Pancreas (tissue), 10 donors: Measurements from ENCODE around the gene CIB4. TPM values are rescaled to one million over a fixed set of nuclear protein-coding genes. Genes with fewer than 3 reads are reported as not detected.

Experiments used
- ATAC-seq, 4 donors: fragments of 200-7000 bp; cut with Tn5 transposase; one replicate each; pipeline versions ENCODE4 v1.8.0 to v1.9.1; 2020; ENCODE audit warnings: mild to moderate bottlenecking in 4 of 4, moderate library complexity in 4 of 4
- DNase-seq, 6 donors: peaks; one replicate each; pipeline ENCODE4 v3.0.0-alpha.2; 2020
- FAIRE-seq: peaks from 2 replicates; lab custom pipeline; 2012; peaks lifted over from hg19 to GRCh38; lab: Jason Lieb, UNC
- H3K27ac ChIP-seq, 4 donors: fragments of 200-600 bp; sonication (generic); 1 replicate in 3 of 4; 2 replicates in 1 of 4; pipeline versions ENCODE4 v1.5.0 to v1.8.0; 2020
- H3K27me3 ChIP-seq, 4 donors: fragments of 200-600 bp; one replicate each; pipeline ENCODE4 v1.8.0; 2021
- H3K36me3 ChIP-seq, 3 donors: fragments of 200-600 bp; sonication (generic) in 1 of 3; one replicate each; pipeline versions ENCODE4 v1.5.0 to v1.8.0; 2020 to 2021
- H3K4me1 ChIP-seq, 3 donors: fragments of 200-600 bp; one replicate each; pipeline ENCODE4 v1.8.0; 2021
- H3K4me3 ChIP-seq, 4 donors: fragments of 200-600 bp; sonication (generic) in 2 of 4; one replicate each; pipeline versions ENCODE4 v1.5.0 to v1.8.0; 2020 to 2021
- H3K9me3 ChIP-seq, 4 donors: fragments of 200-600 bp; one replicate each; pipeline ENCODE4 v1.8.0; 2021
- WGBS, 2 donors: extraction: QIAGEN DNeasy Blood & Tissue Kit; methylation state at CpG; one replicate each; pipeline ENCODE4 v1.1.7; 2013; 5-methylcytosine and 5-hydroxymethylcytosine counted together
- intact Hi-C, 3 donors: fragments of 100-400 bp; cut with DNase I; formaldehyde crosslinking; loops; one replicate each; pipeline versions ENCODE4 v1.11.1 to v1.14.2; 2022
- polyA plus RNA-seq, 2 donors: library from polyadenylated mRNA; stranded (reverse); fragments of 200-250 nt; gene quantifications; one replicate each; pipeline ENCODE4 v1.2.3, GENCODE V29; 2013
- total RNA-seq, 6 donors: library from RNA; stranded (reverse); fragmentation: NEBNext Ultra II Directional in 4 of 6; extraction: Animal tissue kit (Norgen Biotek cat#: 25700) in 4 of 6; gene quantifications; one replicate each; pipeline versions ENCODE4 v1.2.1 to v1.2.4, GENCODE V29; 2021 to 2023
- TF ChIP-seq, protein P1 (sequence below), 4 donors: fragments of 200-600 bp; sonication (generic) in 3 of 4; IDR thresholded peaks; one replicate each; pipeline versions ENCODE4 v1.5.0 to v1.8.0; 2021; ENCODE audit warnings: antibody characterized with exemption in 4 of 4
- donor health status: healthy with polysubstance abuse.
- donor health status: DM: no; HTN: no; CAD: no; lungs with moderate emphysema.
- donor health status: DM: no; HTN: no; CAD: no.
- donor health status: control.
- donor health status: control.
- donor health status: Bipolar disorder and iron deficiency.
- donor health status: DM: yes; HTN: yes; CAD: no.
- donor health status: DM: no; HTN: no; CAD: no.
- donor health status: DM: no; HTN: no; CAD: no.
- donor health status: DM: yes; HTN: yes; CAD: no.

The CIB4 gene
- total and polyA plus RNA-seq, 8 donors: 0.19 to 0.62 (median 0.31) TPM; not detected in 3

DNA sequence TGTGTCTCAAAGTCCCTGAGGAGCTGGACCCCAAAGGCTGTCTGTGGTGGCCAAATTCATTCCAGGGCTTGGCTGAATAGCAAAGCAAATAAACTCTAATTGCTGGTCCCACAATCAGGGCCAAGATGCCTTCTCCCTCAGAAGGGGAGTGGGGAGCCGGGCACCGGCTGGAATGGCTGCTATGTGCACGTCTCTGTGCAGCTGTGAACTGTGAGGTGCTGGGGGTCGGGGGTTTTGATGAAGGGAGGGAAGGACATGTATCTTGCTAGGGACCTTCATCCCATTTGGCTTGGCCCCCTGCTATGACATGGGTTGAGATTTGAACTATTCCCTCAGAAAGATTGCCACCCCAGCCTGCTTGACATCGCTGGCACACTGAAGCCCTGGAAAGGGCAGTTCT, 60.4 kb downstream of the CIB4 start:
- DNase-seq (peak in 1 of 6 donors; percentile 24), FAIRE-seq (no peak), ATAC-seq (no peak)
- Histone ChIP-seq H3K4me1 (no peaks in the 10 kb centered on the region), H3K36me3 (no peaks in the 10 kb centered on the region), H3K27me3 (no peaks in the 10 kb centered on the region), H3K4me3 (no peak overlapping the region), H3K9me3 (no peaks in the 10 kb centered on the region), H3K27ac (no peak overlapping the region)
- TF ChIP-seq, protein P1, sequence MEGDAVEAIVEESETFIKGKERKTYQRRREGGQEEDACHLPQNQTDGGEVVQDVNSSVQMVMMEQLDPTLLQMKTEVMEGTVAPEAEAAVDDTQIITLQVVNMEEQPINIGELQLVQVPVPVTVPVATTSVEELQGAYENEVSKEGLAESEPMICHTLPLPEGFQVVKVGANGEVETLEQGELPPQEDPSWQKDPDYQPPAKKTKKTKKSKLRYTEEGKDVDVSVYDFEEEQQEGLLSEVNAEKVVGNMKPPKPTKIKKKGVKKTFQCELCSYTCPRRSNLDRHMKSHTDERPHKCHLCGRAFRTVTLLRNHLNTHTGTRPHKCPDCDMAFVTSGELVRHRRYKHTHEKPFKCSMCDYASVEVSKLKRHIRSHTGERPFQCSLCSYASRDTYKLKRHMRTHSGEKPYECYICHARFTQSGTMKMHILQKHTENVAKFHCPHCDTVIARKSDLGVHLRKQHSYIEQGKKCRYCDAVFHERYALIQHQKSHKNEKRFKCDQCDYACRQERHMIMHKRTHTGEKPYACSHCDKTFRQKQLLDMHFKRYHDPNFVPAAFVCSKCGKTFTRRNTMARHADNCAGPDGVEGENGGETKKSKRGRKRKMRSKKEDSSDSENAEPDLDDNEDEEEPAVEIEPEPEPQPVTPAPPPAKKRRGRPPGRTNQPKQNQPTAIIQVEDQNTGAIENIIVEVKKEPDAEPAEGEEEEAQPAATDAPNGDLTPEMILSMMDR (IDR thresholded peaks at IDR 0.05): no peak
- 90 to 93% methylated on average over 5 of the region's 5 CpGs for WGBS, 2 donors
- intact Hi-C loops: no loop called here

- Histone ChIP-seq H3K27ac (no peak overlapping the region), H3K36me3 (no peaks in the 10 kb centered on the region), H3K4me3 (no peak overlapping the region), H3K4me1 (no peaks in the 10 kb centered on the region), H3K9me3 (no peaks in the 10 kb centered on the region), H3K27me3 (no peaks in the 10 kb centered on the region)
- 92 to 93% methylated on average over 5 to 6 of the region's 6 CpGs for WGBS, 2 donors
- DNase-seq: peak in 1 of 6 donors; percentile 30
- intact Hi-C loops: no loop called here
- TF ChIP-seq, protein P1 (IDR thresholded peaks at IDR 0.05): no peak
- no peak for FAIRE-seq
- no peak for ATAC-seq
Measured at GRCh38 chr2:26580151-26580550, 61.0 kb downstream of the CIB4 start.

DNA sequence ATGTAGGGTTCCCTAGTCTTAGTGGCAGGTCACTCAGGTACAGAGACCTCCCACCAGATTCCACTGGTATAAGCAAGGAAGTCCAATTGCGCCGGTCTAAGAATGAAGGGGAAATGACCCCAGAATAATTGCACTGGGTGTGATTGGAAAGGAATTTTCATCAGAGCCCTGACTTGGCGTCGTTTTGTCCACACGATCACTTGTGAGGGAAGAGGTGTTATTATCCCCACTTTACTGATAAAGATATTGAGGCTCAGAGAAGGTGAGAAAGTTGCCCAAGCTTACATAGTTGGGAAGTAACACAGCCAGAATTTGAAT, 61.5 kb downstream of the CIB4 start:
- intact Hi-C loops: no loop called here
- no peaks in the 10 kb centered on the region for H3K4me1 ChIP-seq
- 78 to 80% methylated on average over 5 of the region's 5 CpGs for WGBS, 2 donors
- H3K4me3 ChIP-seq: no peak overlapping the region
- H3K9me3 ChIP-seq: no peaks in the 10 kb centered on the region
- ATAC-seq: no peak
- FAIRE-seq: no peak
- H3K27ac ChIP-seq: no peak overlapping the region
- DNase-seq: no peak
- TF ChIP-seq, protein P1 (IDR thresholded peaks at IDR 0.05): no peak
- H3K36me3 ChIP-seq: no peaks in the 10 kb centered on the region
- no peaks in the 10 kb centered on the region for H3K27me3 ChIP-seq

- intact Hi-C loops: no loop called here
- H3K4me3 ChIP-seq: no peak overlapping the region
- ATAC-seq (no peak), DNase-seq (peak in 1 of 6 donors; percentile 25), FAIRE-seq (no peak)
- H3K27ac ChIP-seq: no peak overlapping the region
- WGBS, 2 donors: 79 to 80% methylated on average over 11 of the region's 11 CpGs
- H3K36me3 ChIP-seq: no peaks in the 10 kb centered on the region
- no peaks in the 10 kb centered on the region for H3K9me3 ChIP-seq
- no peaks in the 10 kb centered on the region for H3K27me3 ChIP-seq
- H3K4me1 ChIP-seq: no peaks in the 10 kb centered on the region
- TF ChIP-seq, protein P1 (IDR thresholded peaks at IDR 0.05): no peak
Measured at GRCh38 chr2:26579025-26579722, 62.0 kb downstream of the CIB4 start.

DNA sequence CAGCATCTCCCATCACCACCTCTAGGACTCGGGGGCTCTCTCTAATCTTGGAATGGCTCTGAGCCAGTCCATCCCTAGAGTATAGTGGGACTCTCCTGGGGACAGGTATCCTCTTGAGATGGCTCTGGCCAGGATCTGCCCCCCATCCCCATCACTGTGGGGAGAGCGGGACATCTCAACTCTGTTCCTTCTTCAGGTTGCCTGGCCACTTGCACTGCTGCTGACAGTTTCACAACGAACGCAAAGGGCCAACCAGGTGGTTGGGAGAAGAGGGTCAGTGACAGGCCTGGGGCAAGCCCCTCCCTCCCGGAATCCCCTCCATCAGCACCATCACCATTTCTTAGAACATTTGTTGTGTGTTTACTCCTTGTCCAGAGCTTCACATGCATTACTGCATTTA, 62.6 kb downstream of the CIB4 start:
- Histone ChIP-seq H3K36me3 (no peaks in the 10 kb centered on the region), H3K9me3 (no peaks in the 10 kb centered on the region), H3K4me1 (no peaks in the 10 kb centered on the region), H3K4me3 (no peak overlapping the region), H3K27ac (no peak overlapping the region), H3K27me3 (no peaks in the 10 kb centered on the region)
- TF ChIP-seq, protein P1 (IDR thresholded peaks at IDR 0.05): no peak
- WGBS, 2 donors: 69 to 85% methylated on average over 5 of the region's 5 CpGs
- FAIRE-seq (no peak), ATAC-seq (no peak), DNase-seq (no peak)
- intact Hi-C loops: no loop called here
